ENCODE measurements around the gene FAM131C. TPM values are rescaled to one million over a fixed set of nuclear protein-coding genes. Genes with fewer than 3 reads are reported as not detected.

FAM131C gene
- total and polyA plus RNA-seq, 8 donors = 0.35 to 0.37 TPM; not detected in 6

- WGBS, 5 donors = 58 to 71% (median 60%) methylated on average over 8 to 17 of the region's 17 CpGs
- TF ChIP-seq POLR2AphosphoS5 (IDR thresholded peaks at IDR 0.05) (peak in 1 of 3 donors; percentile 24), POLR2A (IDR thresholded peaks at IDR 0.05) (no peak), CTCF (IDR thresholded peaks at IDR 0.05) (no peak), EP300 (IDR thresholded peaks at IDR 0.05) (no peak)
- intact Hi-C loops (cut with DNase I; ENCODE audit: low total_unique reads) = no loop called here
- H3K27me3 ChIP-seq = no peaks in the 10 kb centered on the region
- H3K4me3 ChIP-seq = peak overlapping the region in 2 of 4 donors; percentile 44
- H3K27ac ChIP-seq = peak overlapping the region; percentile 71 to 91 (median 82)
- peaks cover 54 to 78% (median 63%) of the 10 kb centered on the region in 4 donors for H3K4me1 ChIP-seq
- DNase-seq = peak; percentile 74 to 81
- H3K36me3 ChIP-seq = no peaks in the 10 kb centered on the region
- no peaks in the 10 kb centered on the region for H3K9me3 ChIP-seq
These were observed 58.7 kb downstream of the FAM131C start for GRCh38 chr1:16014509-16015482.

- Histone ChIP-seq H3K27me3 (no peaks in the 10 kb centered on the region), H3K27ac (peak overlapping the region; percentile 71 to 91 (median 82)), H3K4me3 (peak overlapping the region in 1 of 4 donors; percentile 40), H3K4me1 (peaks cover 51 to 69% (median 55%) of the 10 kb centered on the region in 4 donors), H3K36me3 (no peaks in the 10 kb centered on the region), H3K9me3 (no peaks in the 10 kb centered on the region)
- no peak for TF ChIP-seq CTCF (IDR thresholded peaks at IDR 0.05)
- no peak for TF ChIP-seq EP300 (IDR thresholded peaks at IDR 0.05)
- TF ChIP-seq POLR2A (IDR thresholded peaks at IDR 0.05) = no peak
- TF ChIP-seq POLR2AphosphoS5 (IDR thresholded peaks at IDR 0.05) = no peak
- intact Hi-C loops (cut with DNase I; ENCODE audit: low total_unique reads) = no loop called here
- 44 to 57% (median 45%) methylated on average over 4 of the region's 4 CpGs for WGBS, 5 donors
- no peak for DNase-seq
These were observed 59.6 kb downstream of the FAM131C start for GRCh38 chr1:16013908-16014258.

- intact Hi-C loops (cut with DNase I; ENCODE audit: low total_unique reads) = no loop called here
- Histone ChIP-seq H3K9me3 (no peaks in the 10 kb centered on the region), H3K4me3 (peak overlapping the region; percentile 38 to 42 (median 40)), H3K27me3 (no peaks in the 10 kb centered on the region), H3K27ac (peak overlapping the region; percentile 71 to 91 (median 82)), H3K4me1 (peaks cover 49 to 64% (median 51%) of the 10 kb centered on the region in 4 donors), H3K36me3 (no peaks in the 10 kb centered on the region)
- 9 to 26% (median 17%) methylated on average over 18 to 28 of the region's 28 CpGs for WGBS, 5 donors
- DNase-seq = peak; percentile 76 to 93
- TF ChIP-seq CTCF (IDR thresholded peaks at IDR 0.05) (no peak), POLR2A (IDR thresholded peaks at IDR 0.05) (no peak), EP300 (IDR thresholded peaks at IDR 0.05) (no peak), POLR2AphosphoS5 (IDR thresholded peaks at IDR 0.05) (peak in 2 of 3 donors; percentile 52 to 61)
These were observed 60.1 kb downstream of the FAM131C start for GRCh38 chr1:16013220-16013907.

GRCh38 chr1:16012590-16013219 is 60.7 kb downstream of the FAM131C start:
- peak; percentile 88 to 93 for DNase-seq
- H3K27me3 ChIP-seq = no peaks in the 10 kb centered on the region
- H3K27ac ChIP-seq = peak overlapping the region; percentile 71 to 91 (median 82)
- peak overlapping the region; percentile 38 to 42 (median 40) for H3K4me3 ChIP-seq
- H3K36me3 ChIP-seq = no peaks in the 10 kb centered on the region
- 4 to 35% (median 7%) methylated on average over 3 to 36 of the region's 36 CpGs for WGBS, 5 donors
- peaks cover 42 to 57% (median 44%) of the 10 kb centered on the region in 4 donors for H3K4me1 ChIP-seq
- no peaks in the 10 kb centered on the region for H3K9me3 ChIP-seq
- no peak for TF ChIP-seq POLR2A (IDR thresholded peaks at IDR 0.05)
- TF ChIP-seq POLR2AphosphoS5 (IDR thresholded peaks at IDR 0.05) = peak in 2 of 3 donors; percentile 10 to 27
- no peak for TF ChIP-seq CTCF (IDR thresholded peaks at IDR 0.05)
- no peak for TF ChIP-seq EP300 (IDR thresholded peaks at IDR 0.05)
- intact Hi-C loops (cut with DNase I; ENCODE audit: low total_unique reads) = no loop called here

All from stomach (tissue), 9 donors.